Caco-2 (cell line): Measurements from ENCODE around the gene SH3RF2. TPM values are rescaled to one million over a fixed set of nuclear protein-coding genes. Genes with fewer than 3 reads are reported as not detected.
"Not testable (repeated sequence)": the region's sequence is repeated elsewhere in the genome, so short reads cannot be mapped to it uniquely, and the experiment has no call there.

Source experiments
- BruUV-seq: library from RNA; stranded (reverse); fragments of 400-500 nt; replicated peaks from 2 replicates; lab custom pipeline; 2021; lab: Mats Ljungman, UMichigan
- CTCF ChIA-PET: fragments of 300-600 bp; sonication (Branson Sonifier 250); formaldehyde crosslinking; loops from one replicate; lab custom pipeline; 2022; ENCODE audit warnings: antibody characterized with exemption; lab: Charles Lee
- POLR2A ChIA-PET: fragments of 300-600 bp; sonication (Branson Sonifier 250); formaldehyde crosslinking; loops from one replicate; lab custom pipeline; 2022; ENCODE audit warnings: antibody characterized with exemption; lab: Charles Lee
- DNase-seq, 2 experiments: peaks; one replicate each; pipeline versions ENCODE4 v3.0.0 to v3.0.0-alpha.2; 2020 to 2022
- H3K27me3 ChIP-seq: replicated peaks from 2 replicates; pipeline ENCODE4 v1.6.0; 2011; ENCODE audit warnings: low read length; ENCODE audit not compliant: control insufficient read depth, insufficient read depth
- H3K36me3 ChIP-seq: 2 replicates; pipeline ENCODE4 v1.5.1; 2011; ENCODE audit warnings: low read length; ENCODE audit not compliant: control insufficient read depth, insufficient read depth
- H3K4me1 ChIP-seq: fragments of 250-450 bp; sonication (Bioruptor Pico); 2 replicates; pipeline ENCODE4 v1.5.1; 2020; ENCODE audit warnings: mild to moderate bottlenecking
- H3K4me3 ChIP-seq: 2 replicates; pipeline ENCODE4 v1.5.1; 2011; ENCODE audit warnings: low read depth, mild to moderate bottlenecking, control low read depth, low read length
- H3K9me3 ChIP-seq: fragments of 250-450 bp; sonication (Bioruptor Pico); 2 replicates; pipeline ENCODE4 v1.5.1; 2020; ENCODE audit warnings: mild to moderate bottlenecking, moderate library complexity
- H3K27ac Mint-ChIP-seq: one replicate; pipeline ENCODE4 v1.8.0; 2022; ENCODE audit warnings: mixed read lengths; ENCODE audit not compliant: unreplicated experiment
- H3K27me3 Mint-ChIP-seq: one replicate; pipeline ENCODE4 v1.8.0; 2022; ENCODE audit warnings: mixed read lengths; ENCODE audit not compliant: insufficient read depth, unreplicated experiment
- H3K36me3 Mint-ChIP-seq: one replicate; pipeline ENCODE4 v1.8.0; 2022; ENCODE audit warnings: mild to moderate bottlenecking, mixed read lengths; ENCODE audit not compliant: insufficient read depth, unreplicated experiment
- H3K4me1 Mint-ChIP-seq: one replicate; pipeline ENCODE4 v1.8.0; 2022; ENCODE audit warnings: low read depth, mixed read lengths; ENCODE audit not compliant: unreplicated experiment
- H3K4me3 Mint-ChIP-seq: one replicate; pipeline ENCODE4 v1.8.0; 2022; ENCODE audit warnings: mild to moderate bottlenecking, moderate library complexity, mixed read lengths; ENCODE audit not compliant: unreplicated experiment
- H3K9me3 Mint-ChIP-seq: one replicate; pipeline ENCODE4 v1.8.0; 2022; ENCODE audit warnings: mixed read lengths; ENCODE audit not compliant: unreplicated experiment
- intact Hi-C: fragments of 100-400 bp; cut with micrococcal nuclease; formaldehyde crosslinking; loops from one replicate; pipeline ENCODE4 v1.10.0; 2022; ENCODE audit not compliant: unreplicated experiment
- total RNA-seq: library from RNA; stranded (reverse); gene quantifications from 2 replicates; pipeline ENCODE4 v1.2.3, GENCODE V29; 2022
- TF ChIP-seq, protein P1 (sequence below), 2 experiments: fragments of 200-600 bp in 1 of 2; IDR thresholded peaks; 1 replicate in 1 of 2; 2 replicates in 1 of 2; pipeline versions ENCODE4 v1.5.1 to v1.8.0; 2011 to 2022; ENCODE audit warnings: antibody characterized with exemption in 1 of 2, control low read depth in 1 of 2, inconsistent platforms in 1 of 2, low read depth in 1 of 2, low read length in 1 of 2, mild to moderate bottlenecking in 1 of 2, moderate library complexity in 1 of 2; ENCODE audit not compliant: insufficient read depth in 1 of 2, severe bottlenecking in 1 of 2, unreplicated experiment in 1 of 2

SH3RF2 gene
- total RNA-seq, 1 experiment from 2014 or later: 49.4 TPM

DNA sequence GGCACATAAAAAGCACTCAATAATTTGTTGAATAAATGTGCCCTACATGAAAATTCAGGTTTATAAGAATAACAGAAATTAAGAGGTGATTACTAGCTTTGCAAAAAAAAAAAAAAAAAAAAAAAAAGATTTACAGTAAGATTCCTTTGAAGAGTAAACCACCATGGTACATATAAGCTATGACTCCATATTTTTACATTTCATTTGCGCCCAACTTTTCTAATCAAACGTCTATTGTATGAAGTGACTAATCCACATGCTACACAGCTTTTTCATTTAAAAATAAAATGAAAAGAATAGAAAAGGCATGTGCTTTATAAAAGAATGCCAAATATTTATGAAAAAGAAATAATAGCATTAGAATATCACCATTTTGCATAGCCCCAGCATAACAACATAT, 169.1 kb downstream of the SH3RF2 start, which contains the start of gene PLAC8L1:
Gene PLAC8L1, minus strand, starts transcription at position 101 of the 400 bp plus-strand sequence. CDS start 1,266 bp downstream, outside the sequence.
- H3K27ac Mint-ChIP-seq: no peak within 1 kb of the TSS
- CTCF ChIA-PET: no interaction called here
- POLR2A ChIA-PET: no interaction called here
- no peaks in the 10 kb centered on the region for H3K4me1 Mint-ChIP-seq
- DNase-seq: no peak
- H3K27me3 Mint-ChIP-seq: no peaks in the 10 kb centered on the region
- Histone ChIP-seq H3K27me3 (no peaks in the 10 kb centered on the region), H3K9me3 (no peaks in the 10 kb centered on the region), H3K4me3 (no peak within 1 kb of the TSS), H3K36me3 (no peaks in the 10 kb centered on the region), H3K4me1 (no peaks in the 10 kb centered on the region)
- intact Hi-C loops: no loop called here
- H3K36me3 Mint-ChIP-seq: no peaks in the 10 kb centered on the region
- no peak within 1 kb of the TSS for H3K4me3 Mint-ChIP-seq
- no peaks in the 10 kb centered on the region for H3K9me3 Mint-ChIP-seq
- TF ChIP-seq, protein P1, sequence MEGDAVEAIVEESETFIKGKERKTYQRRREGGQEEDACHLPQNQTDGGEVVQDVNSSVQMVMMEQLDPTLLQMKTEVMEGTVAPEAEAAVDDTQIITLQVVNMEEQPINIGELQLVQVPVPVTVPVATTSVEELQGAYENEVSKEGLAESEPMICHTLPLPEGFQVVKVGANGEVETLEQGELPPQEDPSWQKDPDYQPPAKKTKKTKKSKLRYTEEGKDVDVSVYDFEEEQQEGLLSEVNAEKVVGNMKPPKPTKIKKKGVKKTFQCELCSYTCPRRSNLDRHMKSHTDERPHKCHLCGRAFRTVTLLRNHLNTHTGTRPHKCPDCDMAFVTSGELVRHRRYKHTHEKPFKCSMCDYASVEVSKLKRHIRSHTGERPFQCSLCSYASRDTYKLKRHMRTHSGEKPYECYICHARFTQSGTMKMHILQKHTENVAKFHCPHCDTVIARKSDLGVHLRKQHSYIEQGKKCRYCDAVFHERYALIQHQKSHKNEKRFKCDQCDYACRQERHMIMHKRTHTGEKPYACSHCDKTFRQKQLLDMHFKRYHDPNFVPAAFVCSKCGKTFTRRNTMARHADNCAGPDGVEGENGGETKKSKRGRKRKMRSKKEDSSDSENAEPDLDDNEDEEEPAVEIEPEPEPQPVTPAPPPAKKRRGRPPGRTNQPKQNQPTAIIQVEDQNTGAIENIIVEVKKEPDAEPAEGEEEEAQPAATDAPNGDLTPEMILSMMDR (IDR thresholded peaks at IDR 0.05; ENCODE audit: insufficient read depth in 1 of 2, low read depth in 1 of 2, low read length in 1 of 2, severe bottlenecking in 1 of 2, unreplicated experiment in 1 of 2): no peak
- BruUV-seq: no TSS peak

DNA sequence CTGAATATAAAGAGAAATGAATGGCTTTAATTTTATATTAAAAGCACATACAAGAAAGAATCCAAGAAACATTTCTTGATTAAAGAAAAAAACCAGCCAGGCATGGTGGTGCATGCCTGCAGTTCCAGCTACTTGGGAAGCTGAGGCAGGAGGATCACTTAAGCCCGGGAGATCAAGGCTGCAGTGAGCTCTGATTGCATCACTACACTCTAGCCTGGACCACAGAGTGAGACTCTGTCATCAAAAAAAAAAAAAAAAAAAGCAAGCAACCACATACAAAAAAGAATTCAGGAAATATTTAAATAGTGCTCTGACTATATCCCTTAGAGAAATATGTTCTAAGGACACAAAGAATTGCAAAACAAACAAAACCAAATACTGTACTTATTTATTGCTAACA, 171.5 kb downstream of the SH3RF2 start:
- Histone ChIP-seq H3K4me3 (no peak overlapping the region), H3K27me3 (no peaks in the 10 kb centered on the region), H3K4me1 (no peaks in the 10 kb centered on the region), H3K36me3 (no peaks in the 10 kb centered on the region), H3K9me3 (no peaks in the 10 kb centered on the region)
- H3K4me1 Mint-ChIP-seq: no peaks in the 10 kb centered on the region
- H3K27me3 Mint-ChIP-seq: no peaks in the 10 kb centered on the region
- ChIA-PET CTCF (no interaction called here), POLR2A (no interaction called here)
- TF ChIP-seq, protein P1 (IDR thresholded peaks at IDR 0.05; ENCODE audit: insufficient read depth in 1 of 2, low read depth in 1 of 2, low read length in 1 of 2, severe bottlenecking in 1 of 2, unreplicated experiment in 1 of 2): no peak
- H3K27ac Mint-ChIP-seq: no peak overlapping the region
- no peaks in the 10 kb centered on the region for H3K36me3 Mint-ChIP-seq
- intact Hi-C loops: no loop called here
- H3K4me3 Mint-ChIP-seq: no peak overlapping the region
- no TSS peak for BruUV-seq
- DNase-seq: no peak
- no peaks in the 10 kb centered on the region for H3K9me3 Mint-ChIP-seq

DNA sequence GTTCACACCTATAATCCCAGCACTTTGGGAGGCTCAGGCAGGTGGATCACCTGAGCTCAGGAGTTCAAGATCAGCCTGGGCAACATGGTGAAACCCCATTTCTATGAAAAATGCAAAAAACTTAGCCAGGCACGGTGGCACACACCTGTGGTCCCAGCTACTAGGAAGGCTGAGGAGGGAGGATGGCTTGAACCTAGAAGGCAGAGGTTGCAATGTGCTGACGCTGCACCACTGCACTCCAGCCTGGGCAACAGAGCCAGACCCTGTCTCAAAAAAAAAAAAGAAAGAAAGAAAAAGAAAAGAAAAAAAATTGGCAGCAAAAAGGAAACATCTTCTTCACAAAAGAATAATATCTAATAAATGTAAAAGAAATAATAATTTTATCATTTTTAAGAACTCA, 172.5 kb downstream of the SH3RF2 start:
- H3K36me3 ChIP-seq, H3K27me3 ChIP-seq, H3K36me3 Mint-ChIP-seq, H3K4me1 Mint-ChIP-seq, H3K27ac Mint-ChIP-seq, DNase-seq, H3K4me3 Mint-ChIP-seq, H3K4me1 ChIP-seq, H3K27me3 Mint-ChIP-seq, intact Hi-C loops, H3K9me3 ChIP-seq, H3K9me3 Mint-ChIP-seq, CTCF ChIA-PET, BruUV-seq, H3K4me3 ChIP-seq: not testable (repeated sequence)
- POLR2A ChIA-PET: interaction anchor here (0.6 kb wide), 1 partner anchor 1903 kb away, joined by 10 read pairs; no protein-coding TSS in a partner anchor
